Type B pancreatic cell (in vitro differentiated cells): Measurements from ENCODE around the gene DAB1. TPM values are rescaled to one million over a fixed set of nuclear protein-coding genes. Genes with fewer than 3 reads are reported as not detected.

Experiments
- DNase-seq: peaks from one replicate; pipeline ENCODE4 v3.0.0; 2021; ENCODE audit warnings: mixed read lengths; ENCODE audit not compliant: unreplicated experiment; ENCODE audit errors: extremely low spot score
- H3K27ac Mint-ChIP-seq: 2 replicates; pipeline ENCODE4 v1.8.0; 2021; ENCODE audit warnings: mild to moderate bottlenecking, mixed read lengths
- H3K27me3 Mint-ChIP-seq: 2 replicates; pipeline ENCODE4 v1.8.0; 2021; ENCODE audit warnings: mixed read lengths
- H3K36me3 Mint-ChIP-seq: 2 replicates; pipeline ENCODE4 v1.8.0; 2021; ENCODE audit warnings: mixed read lengths
- H3K4me1 Mint-ChIP-seq: one replicate; pipeline ENCODE4 v1.8.0; 2021; ENCODE audit warnings: mixed read lengths; ENCODE audit not compliant: unreplicated experiment
- H3K4me3 Mint-ChIP-seq: 2 replicates; pipeline ENCODE4 v1.8.0; 2021; ENCODE audit warnings: mild to moderate bottlenecking, mixed read lengths
- H3K9me3 Mint-ChIP-seq: 2 replicates; pipeline ENCODE4 v1.8.0; 2021; ENCODE audit warnings: mixed read lengths
- total RNA-seq: library from RNA; stranded (reverse); gene quantifications from 2 replicates; pipeline ENCODE4 v1.2.1, GENCODE V29; 2021; ENCODE audit warnings: low replicate concordance
- TF ChIP-seq, protein P1 (sequence below): fragments of 200-600 bp; sonication (generic); conservative IDR thresholded peaks from 2 replicates; pipeline ENCODE4 v1.5.0; 2021; ENCODE audit warnings: antibody characterized with exemption, mild to moderate bottlenecking

The DAB1 gene
- total RNA-seq, 1 donor from 2014 or later, result 7.3 TPM

DNA sequence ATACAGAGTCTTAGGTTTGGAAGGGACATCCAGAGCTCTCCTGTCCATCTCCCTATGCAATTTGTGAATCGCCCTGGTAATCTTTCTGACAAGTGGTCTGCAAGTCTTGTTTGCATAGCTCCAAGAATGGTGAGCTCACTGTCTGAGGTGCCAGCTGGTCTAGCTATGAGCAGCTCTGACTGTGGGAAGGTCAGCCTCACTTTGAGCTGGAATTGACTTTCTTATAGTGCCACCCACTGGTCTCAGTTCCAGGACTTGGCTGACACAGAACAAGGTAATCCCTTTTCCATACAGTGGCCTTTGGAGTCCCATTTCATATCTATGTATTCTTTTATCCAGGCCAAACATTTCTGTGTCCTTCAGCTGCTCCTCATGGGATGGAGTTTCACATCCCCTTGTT is 362.5 kb downstream of the DAB1 start:
- no peaks in the 10 kb centered on the region for H3K36me3 Mint-ChIP-seq
- no peak overlapping the region for H3K4me3 Mint-ChIP-seq
- TF ChIP-seq, protein P1, sequence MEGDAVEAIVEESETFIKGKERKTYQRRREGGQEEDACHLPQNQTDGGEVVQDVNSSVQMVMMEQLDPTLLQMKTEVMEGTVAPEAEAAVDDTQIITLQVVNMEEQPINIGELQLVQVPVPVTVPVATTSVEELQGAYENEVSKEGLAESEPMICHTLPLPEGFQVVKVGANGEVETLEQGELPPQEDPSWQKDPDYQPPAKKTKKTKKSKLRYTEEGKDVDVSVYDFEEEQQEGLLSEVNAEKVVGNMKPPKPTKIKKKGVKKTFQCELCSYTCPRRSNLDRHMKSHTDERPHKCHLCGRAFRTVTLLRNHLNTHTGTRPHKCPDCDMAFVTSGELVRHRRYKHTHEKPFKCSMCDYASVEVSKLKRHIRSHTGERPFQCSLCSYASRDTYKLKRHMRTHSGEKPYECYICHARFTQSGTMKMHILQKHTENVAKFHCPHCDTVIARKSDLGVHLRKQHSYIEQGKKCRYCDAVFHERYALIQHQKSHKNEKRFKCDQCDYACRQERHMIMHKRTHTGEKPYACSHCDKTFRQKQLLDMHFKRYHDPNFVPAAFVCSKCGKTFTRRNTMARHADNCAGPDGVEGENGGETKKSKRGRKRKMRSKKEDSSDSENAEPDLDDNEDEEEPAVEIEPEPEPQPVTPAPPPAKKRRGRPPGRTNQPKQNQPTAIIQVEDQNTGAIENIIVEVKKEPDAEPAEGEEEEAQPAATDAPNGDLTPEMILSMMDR, result no peak
- no peaks in the 10 kb centered on the region for H3K27me3 Mint-ChIP-seq
- no peak for DNase-seq
- no peak overlapping the region for H3K27ac Mint-ChIP-seq
- H3K4me1 Mint-ChIP-seq, result peaks cover 13% of the 10 kb centered on the region
- H3K9me3 Mint-ChIP-seq, result no peaks in the 10 kb centered on the region

DNA sequence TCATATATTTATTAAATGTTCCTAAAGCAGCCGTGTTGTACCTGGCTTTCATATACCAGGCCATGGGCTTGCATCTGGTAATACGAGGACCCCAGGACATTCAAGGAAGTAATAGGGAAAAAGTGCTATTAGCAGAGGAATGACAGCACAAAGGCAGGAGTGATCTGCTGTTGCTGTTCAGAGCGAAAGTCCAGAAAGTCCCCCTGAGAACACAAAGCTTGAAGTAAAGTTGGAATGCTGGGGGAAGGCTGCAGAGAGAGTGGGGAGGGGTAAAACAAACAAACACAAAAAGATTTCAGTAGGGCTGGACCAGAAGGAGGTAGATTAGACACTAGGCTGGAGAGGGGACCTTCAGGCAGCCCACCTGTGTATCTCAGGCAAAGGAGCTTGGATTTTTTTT is 363.4 kb downstream of the DAB1 start:
- H3K36me3 Mint-ChIP-seq, result no peaks in the 10 kb centered on the region
- H3K9me3 Mint-ChIP-seq, result no peaks in the 10 kb centered on the region
- H3K27ac Mint-ChIP-seq, result no peak overlapping the region
- DNase-seq, result no peak
- TF ChIP-seq, protein P1, result no peak
- H3K27me3 Mint-ChIP-seq, result no peaks in the 10 kb centered on the region
- no peak overlapping the region for H3K4me3 Mint-ChIP-seq
- peaks cover 13% of the 10 kb centered on the region for H3K4me1 Mint-ChIP-seq

DNA sequence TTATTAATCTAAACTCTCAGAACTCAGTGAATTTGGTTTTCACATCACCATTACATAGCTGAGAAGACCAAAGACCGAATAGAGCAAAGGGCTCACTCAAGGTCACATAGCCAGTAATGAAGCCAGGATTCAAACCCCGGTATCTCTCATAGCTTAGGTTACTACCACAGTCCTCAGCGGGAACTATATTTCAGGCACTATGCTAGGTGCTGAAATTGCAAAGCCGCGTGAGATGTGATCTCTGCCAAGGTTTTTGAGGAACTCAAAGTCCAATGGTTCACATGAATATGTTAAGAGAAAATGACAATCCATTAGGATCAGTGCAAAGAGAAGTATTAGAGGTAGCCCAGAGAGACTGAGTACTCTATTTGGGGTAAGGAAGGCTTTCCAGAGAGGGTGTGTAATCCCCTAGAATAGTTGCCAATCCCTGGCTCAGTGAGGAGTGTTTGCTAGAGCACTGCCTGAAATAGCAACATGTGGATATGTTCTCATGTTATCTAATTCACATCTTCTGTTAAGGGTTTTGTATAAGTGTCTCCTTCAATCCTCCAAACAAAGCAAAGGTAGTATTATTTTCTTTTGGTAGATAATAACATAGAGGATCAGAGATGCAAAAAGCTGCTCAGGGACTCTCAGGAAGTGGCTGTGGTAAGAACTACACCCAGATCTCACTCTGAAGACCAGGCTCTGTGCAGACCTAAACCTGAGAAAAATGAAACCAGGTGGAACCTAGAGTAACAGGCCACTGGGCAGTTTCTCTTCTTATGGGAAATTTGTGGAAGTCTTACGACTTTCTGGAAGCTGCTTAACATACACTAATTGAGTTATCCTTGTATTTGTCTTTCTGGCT is 365.0 kb downstream of the DAB1 start:
- TF ChIP-seq, protein P1, result no peak
- Mint-ChIP-seq H3K36me3 (peaks cover 4% of the 10 kb centered on the region), H3K4me3 (no peak overlapping the region), H3K4me1 (peaks cover 13% of the 10 kb centered on the region), H3K27me3 (no peaks in the 10 kb centered on the region), H3K27ac (no peak overlapping the region), H3K9me3 (no peaks in the 10 kb centered on the region)
- no peak for DNase-seq

DNA sequence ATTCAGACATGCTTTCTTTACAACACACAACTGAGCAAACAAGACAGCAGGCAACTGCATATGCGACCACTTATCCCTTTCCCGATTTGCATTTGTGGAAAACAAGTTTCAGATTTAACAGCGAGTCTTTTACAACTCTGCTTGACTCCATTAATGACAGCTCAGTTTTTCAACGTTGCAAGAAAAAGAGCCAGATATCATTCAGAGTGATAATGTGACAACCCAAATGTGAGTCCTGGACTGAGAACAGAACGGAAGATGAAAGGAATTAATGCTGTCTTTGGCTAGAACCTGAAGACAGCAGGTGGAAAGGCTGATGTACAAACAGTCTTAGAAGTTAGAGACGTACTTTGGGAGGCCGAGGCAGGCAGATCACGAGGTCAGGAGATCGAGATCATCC is 375.0 kb downstream of the DAB1 start:
- H3K27me3 Mint-ChIP-seq, result peaks cover 25% of the 10 kb centered on the region
- TF ChIP-seq, protein P1, result no peak
- no peak overlapping the region for H3K4me3 Mint-ChIP-seq
- no peak for DNase-seq
- H3K4me1 Mint-ChIP-seq, result no peaks in the 10 kb centered on the region
- no peaks in the 10 kb centered on the region for H3K9me3 Mint-ChIP-seq
- no peaks in the 10 kb centered on the region for H3K36me3 Mint-ChIP-seq
- no peak overlapping the region for H3K27ac Mint-ChIP-seq

DNA sequence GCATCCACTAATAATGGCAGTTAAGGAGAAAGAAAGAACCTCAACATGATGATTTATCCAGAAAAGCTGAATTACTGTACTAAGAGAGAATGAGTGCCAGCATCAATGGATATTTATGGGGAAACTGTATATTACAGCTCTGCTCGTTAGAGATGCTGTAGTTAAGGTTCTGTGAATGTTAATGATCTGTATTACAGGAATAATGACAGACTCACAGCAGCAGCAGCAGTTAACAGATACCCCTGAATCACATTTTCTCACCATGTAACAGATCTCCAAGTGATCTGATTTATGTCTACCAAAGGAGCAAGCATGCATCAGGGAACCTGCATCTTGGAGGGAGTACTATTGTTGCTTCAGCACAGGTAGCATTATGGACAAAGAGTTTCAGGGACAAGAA is 377.4 kb downstream of the DAB1 start:
- H3K27ac Mint-ChIP-seq, result no peak overlapping the region
- no peaks in the 10 kb centered on the region for H3K9me3 Mint-ChIP-seq
- TF ChIP-seq, protein P1, result no peak
- no peak for DNase-seq
- H3K4me1 Mint-ChIP-seq, result no peaks in the 10 kb centered on the region
- H3K4me3 Mint-ChIP-seq, result no peak overlapping the region
- H3K27me3 Mint-ChIP-seq, result peaks cover 22% of the 10 kb centered on the region
- H3K36me3 Mint-ChIP-seq, result no peaks in the 10 kb centered on the region
